ENCODE results near the gene STXBP4. TPM values are rescaled to one million over a fixed set of nuclear protein-coding genes. Genes with fewer than 3 reads are reported as not detected.

Gene STXBP4
- total and polyA plus RNA-seq, 8 donors, result 0.68 to 65.3 (median 6.0) TPM

DNA sequence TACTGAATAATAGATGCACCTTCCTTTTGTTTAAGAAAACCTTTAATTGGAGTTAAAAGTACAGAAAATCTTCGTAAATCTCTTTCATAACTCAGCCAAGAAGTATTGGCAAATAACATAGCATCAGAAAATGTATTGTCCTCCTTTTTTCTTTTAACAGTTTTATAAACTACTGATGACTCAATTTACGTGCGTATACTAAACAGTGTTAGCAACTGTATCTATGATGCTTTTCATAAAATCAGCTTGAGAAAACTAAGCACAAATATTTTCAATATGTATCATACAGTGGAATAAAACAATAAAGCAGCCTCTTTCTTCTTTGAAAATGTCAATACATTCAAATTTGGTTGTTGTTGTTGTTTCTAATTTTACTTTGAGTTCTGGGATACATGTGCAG, 88.6 kb downstream of the STXBP4 start:
- peaks cover 0 to 6% (median 0%) of the 10 kb centered on the region in 4 donors for H3K4me1 ChIP-seq
- H3K9me3 ChIP-seq, result no peaks in the 10 kb centered on the region
- no peak overlapping the region for H3K27ac ChIP-seq
- intact Hi-C loops (cut with DNase I; ENCODE audit: low total_unique reads), result no loop called here
- no peaks in the 10 kb centered on the region for H3K36me3 ChIP-seq
- no peak for DNase-seq
- WGBS, 5 donors, result 77 to 84% (median 82%) methylated on average over 3 of the region's 3 CpGs
- H3K4me3 ChIP-seq, result no peak overlapping the region
- TF ChIP-seq POLR2AphosphoS5 (IDR thresholded peaks at IDR 0.05) (no peak), EP300 (IDR thresholded peaks at IDR 0.05) (no peak), POLR2A (IDR thresholded peaks at IDR 0.05) (no peak)
- TF ChIP-seq, protein P1, sequence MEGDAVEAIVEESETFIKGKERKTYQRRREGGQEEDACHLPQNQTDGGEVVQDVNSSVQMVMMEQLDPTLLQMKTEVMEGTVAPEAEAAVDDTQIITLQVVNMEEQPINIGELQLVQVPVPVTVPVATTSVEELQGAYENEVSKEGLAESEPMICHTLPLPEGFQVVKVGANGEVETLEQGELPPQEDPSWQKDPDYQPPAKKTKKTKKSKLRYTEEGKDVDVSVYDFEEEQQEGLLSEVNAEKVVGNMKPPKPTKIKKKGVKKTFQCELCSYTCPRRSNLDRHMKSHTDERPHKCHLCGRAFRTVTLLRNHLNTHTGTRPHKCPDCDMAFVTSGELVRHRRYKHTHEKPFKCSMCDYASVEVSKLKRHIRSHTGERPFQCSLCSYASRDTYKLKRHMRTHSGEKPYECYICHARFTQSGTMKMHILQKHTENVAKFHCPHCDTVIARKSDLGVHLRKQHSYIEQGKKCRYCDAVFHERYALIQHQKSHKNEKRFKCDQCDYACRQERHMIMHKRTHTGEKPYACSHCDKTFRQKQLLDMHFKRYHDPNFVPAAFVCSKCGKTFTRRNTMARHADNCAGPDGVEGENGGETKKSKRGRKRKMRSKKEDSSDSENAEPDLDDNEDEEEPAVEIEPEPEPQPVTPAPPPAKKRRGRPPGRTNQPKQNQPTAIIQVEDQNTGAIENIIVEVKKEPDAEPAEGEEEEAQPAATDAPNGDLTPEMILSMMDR (IDR thresholded peaks at IDR 0.05), result no peak
- no peaks in the 10 kb centered on the region for H3K27me3 ChIP-seq

DNA sequence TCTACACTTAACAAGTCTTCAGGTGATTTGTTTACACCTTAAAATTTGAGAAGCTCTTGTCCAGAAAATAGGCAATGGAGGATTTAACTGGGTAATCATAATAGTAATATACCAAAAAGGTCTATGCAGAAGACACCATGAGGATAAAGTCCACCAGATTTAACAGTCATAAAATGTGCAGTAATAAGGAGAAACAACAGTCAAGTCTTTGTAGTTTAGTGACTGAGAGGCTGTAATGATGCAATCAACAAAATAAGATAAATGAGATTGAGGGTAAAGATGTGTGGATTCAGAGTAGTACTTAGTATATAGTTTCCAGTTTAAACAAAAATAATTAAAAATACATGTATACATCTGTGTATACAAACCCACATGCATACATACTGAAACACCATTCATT, 91.2 kb downstream of the STXBP4 start:
- no peaks in the 10 kb centered on the region for H3K9me3 ChIP-seq
- DNase-seq, result no peak
- H3K4me1 ChIP-seq, result peaks cover 0 to 9% (median 0%) of the 10 kb centered on the region in 4 donors
- TF ChIP-seq EP300 (IDR thresholded peaks at IDR 0.05) (no peak), POLR2A (IDR thresholded peaks at IDR 0.05) (no peak), POLR2AphosphoS5 (IDR thresholded peaks at IDR 0.05) (no peak)
- TF ChIP-seq, protein P1 (IDR thresholded peaks at IDR 0.05), result no peak
- intact Hi-C loops (cut with DNase I; ENCODE audit: low total_unique reads), result no loop called here
- H3K36me3 ChIP-seq, result no peaks in the 10 kb centered on the region
- no peak overlapping the region for H3K4me3 ChIP-seq
- no peaks in the 10 kb centered on the region for H3K27me3 ChIP-seq
- no peak overlapping the region for H3K27ac ChIP-seq

DNA sequence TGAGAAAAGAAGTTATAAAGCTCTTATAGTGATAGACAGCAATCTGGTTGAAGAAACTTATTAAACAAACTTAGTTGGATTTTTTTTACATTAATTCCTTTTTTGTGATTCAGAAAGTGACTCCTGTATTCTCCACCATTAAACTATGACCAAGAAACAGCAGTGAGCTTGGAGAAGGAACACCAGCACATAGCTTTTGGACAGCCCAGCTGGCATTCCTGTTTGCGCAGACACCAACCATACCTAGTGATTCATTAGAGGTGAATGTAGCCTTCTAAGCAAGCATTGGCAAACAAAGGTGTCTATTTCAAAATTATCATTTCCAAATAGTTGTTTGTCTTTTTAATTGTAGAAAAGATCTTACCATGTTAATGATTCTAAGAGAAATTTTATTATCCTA, 94.4 kb downstream of the STXBP4 start:
- TF ChIP-seq POLR2AphosphoS5 (IDR thresholded peaks at IDR 0.05) (no peak), POLR2A (IDR thresholded peaks at IDR 0.05) (no peak), EP300 (IDR thresholded peaks at IDR 0.05) (no peak)
- TF ChIP-seq, protein P1 (IDR thresholded peaks at IDR 0.05), result no peak
- Histone ChIP-seq H3K27me3 (no peaks in the 10 kb centered on the region), H3K4me1 (peaks cover 0 to 3% (median 0%) of the 10 kb centered on the region in 4 donors), H3K9me3 (no peaks in the 10 kb centered on the region), H3K36me3 (no peaks in the 10 kb centered on the region), H3K27ac (no peak overlapping the region), H3K4me3 (no peak overlapping the region)
- intact Hi-C loops (cut with DNase I; ENCODE audit: low total_unique reads), result no loop called here
- WGBS, 5 donors, result 84 to 100% (median 97%) methylated on average over 1 of the region's 1 CpG
- no peak for DNase-seq

DNA sequence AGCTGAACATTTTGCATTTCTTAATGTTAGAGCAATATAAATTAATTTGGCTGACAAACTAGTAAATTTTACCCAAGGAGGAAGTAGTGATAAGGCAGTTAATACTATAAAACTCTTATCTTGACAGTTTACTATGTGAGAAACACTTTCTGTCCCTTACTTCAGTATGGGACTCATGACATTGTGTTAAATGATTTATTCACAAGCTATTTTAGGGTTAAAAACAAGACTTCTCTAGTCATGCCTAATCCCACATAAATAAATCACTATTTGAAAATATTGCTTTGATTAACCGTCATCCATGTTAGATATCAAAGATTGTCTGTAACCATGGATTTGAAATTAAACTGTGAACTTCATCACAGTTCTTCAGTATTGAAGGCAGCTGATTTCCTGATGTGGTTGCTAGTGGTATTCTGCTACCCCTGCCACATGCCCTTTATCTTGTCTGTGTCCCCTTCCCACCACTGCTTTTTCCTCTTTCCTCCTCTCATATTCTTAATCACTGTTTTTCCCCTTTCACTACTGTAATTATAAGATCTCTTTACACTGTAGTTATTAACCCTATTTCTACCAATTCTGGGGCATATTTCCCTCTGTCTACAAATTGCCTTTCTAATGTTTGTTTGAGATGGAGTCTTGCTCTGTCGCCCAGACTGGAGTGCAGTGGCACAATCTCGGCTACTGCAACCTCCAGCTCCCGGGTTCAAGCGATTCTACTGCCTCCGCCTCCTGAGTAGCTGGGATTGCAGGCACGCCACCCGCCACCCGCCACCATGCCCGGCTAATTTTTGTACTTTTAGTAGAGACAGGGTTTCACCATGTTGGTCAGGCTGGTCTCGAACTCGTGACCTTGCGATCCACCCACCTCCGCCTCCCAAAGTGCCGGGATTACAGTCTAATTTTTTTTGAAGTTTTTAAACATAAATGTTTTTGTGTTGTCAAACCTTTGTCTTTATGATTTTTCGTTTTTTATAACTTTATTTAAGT, 95.6 kb downstream of the STXBP4 start:
- Histone ChIP-seq H3K27me3 (no peaks in the 10 kb centered on the region), H3K4me3 (no peak overlapping the region), H3K9me3 (no peaks in the 10 kb centered on the region), H3K36me3 (no peaks in the 10 kb centered on the region), H3K4me1 (peaks cover 0 to 3% (median 0%) of the 10 kb centered on the region in 4 donors), H3K27ac (no peak overlapping the region)
- intact Hi-C loops (cut with DNase I; ENCODE audit: low total_unique reads), result no loop called here
- TF ChIP-seq EP300 (IDR thresholded peaks at IDR 0.05) (no peak), POLR2AphosphoS5 (IDR thresholded peaks at IDR 0.05) (no peak), POLR2A (IDR thresholded peaks at IDR 0.05) (no peak)
- TF ChIP-seq, protein P1 (IDR thresholded peaks at IDR 0.05), result no peak
- 88 to 92% (median 89%) methylated on average over 16 of the region's 16 CpGs for WGBS, 5 donors
- DNase-seq, result no peak
